Putamen (tissue), 1 donor: Measurements from ENCODE around the gene TMEFF2.

Experiments
- DNase-seq: peaks from one replicate; pipeline ENCODE4 v3.0.0-alpha.2; 2016; ENCODE audit warnings: low spot score

The TMEFF2 gene, protein sequence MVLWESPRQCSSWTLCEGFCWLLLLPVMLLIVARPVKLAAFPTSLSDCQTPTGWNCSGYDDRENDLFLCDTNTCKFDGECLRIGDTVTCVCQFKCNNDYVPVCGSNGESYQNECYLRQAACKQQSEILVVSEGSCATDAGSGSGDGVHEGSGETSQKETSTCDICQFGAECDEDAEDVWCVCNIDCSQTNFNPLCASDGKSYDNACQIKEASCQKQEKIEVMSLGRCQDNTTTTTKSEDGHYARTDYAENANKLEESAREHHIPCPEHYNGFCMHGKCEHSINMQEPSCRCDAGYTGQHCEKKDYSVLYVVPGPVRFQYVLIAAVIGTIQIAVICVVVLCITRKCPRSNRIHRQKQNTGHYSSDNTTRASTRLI

DNA sequence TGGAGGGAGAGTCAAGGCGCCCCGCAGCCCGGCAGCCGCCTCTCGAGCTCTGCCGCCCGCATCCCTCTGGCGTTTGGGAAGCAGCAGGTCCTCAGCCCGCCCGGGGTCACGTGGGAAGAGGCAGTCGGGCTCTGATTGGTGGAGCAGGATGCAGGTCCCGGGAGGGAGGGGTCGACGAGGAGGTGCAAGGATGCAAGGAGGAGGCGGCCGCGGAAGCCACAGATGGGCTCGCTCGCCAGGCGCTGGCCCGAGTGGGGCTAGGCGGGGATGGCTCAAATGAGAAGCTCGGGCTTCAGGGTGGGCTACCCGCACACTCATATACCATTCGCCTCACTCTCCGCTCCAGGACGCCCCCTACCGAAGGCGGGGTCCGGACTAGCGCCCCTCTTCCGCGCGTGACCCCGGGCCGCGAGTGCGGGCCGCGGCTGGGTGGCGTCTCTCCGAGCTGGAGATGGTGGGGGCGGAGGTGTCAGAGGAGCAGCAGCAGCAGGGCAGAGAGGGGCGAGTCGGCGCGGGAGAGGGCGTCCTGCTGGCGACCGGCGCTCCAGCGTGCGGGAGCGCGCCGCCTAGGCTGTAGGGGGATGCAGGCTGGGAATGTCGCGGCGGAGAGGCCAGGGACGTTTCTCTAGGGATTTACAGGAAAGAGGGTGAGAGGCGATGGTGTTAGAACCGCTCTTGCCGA, at the start of gene TMEFF2:
Gene TMEFF2 (minus strand): TSS at position 68 of the 682 bp plus-strand sequence. CDS start 409 bp downstream, outside the sequence.
- peak; percentile 99 for DNase-seq

DNA sequence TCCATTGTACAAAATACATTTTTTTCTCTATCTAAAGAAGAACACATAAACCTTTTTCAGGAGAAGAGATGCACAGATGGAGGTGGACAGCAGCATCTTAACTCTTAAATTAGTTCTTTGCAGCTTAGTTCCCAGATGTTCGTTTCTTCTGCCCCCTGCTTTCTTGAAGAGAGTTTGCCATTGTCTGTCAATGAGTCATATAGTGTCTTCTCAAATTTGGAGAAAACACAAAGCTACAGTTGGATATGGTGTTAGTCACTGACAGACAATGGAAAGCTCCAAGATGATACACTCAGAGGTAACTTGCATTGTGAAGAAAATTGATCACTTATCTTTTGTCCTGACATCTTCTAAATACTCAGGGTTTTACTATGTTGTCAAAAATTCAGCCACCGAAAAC, 48.8 kb upstream of the TMEFF2 start:
- DNase-seq, result no peak

DNA sequence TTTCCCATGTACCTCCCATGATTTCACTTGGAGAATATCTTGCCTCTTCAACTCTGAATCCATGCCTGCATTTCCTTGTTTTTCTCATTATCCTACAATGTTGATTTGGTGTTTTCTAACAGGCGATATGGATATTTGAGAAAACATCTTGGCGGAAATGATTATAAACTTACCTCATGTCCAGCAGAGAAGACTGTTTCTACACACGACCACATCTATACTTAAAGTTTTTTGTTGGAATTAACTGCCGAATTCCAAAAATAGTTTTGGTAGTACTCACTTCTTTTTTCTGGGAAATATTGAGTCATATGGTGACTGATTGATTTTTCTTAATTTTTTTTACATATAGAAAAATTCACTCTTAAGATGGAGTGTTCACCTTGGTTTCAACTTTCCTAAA, 41.4 kb upstream of the TMEFF2 start:
- no peak for DNase-seq

DNA sequence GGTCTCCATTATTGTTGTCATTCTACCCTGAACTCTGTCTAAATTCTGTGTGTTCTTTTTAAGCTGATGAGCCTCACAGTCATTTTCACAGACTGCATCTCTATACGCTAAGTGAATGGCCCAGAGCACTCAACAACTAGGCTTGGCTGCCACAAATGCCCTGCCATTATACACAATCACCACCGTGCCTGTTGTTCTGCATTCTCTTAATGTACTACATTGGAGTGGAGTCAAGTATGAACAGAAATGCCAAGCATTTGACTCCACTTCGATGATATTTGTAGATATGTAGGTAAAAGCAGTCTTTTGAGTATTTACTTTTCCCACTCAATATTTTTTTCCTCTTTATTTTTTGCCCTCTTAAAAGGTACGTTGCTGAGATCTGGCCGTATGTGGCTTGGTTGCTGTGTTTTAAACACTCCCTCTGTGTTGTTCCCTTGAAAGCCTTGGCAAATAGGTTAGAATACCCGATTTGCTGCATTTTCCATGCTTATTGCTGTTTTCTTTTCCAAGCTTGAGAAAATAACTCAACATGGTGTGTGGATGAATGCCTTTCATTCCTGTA, 36.2 kb upstream of the TMEFF2 start:
- DNase-seq, result no peak

DNA sequence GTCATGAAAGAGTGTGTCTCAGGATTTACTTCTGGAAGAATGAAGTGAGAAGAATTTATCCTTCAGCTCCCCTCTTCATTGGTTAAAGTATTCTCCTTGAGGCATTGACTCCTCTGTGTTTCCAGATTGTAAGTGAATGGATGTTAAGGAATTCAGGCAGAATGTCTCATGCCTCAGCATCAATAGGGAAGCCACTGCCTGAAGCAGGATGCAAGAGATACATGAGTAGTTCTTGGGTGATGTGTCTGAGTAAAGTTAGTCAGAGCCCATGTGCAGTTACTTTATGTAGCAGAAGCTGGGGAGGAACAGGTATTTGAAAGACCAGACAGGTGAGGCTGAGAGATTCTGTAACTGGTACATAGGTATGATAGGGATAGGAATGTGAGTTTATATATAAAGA, 34.0 kb upstream of the TMEFF2 start:
- DNase-seq, result no peak

DNA sequence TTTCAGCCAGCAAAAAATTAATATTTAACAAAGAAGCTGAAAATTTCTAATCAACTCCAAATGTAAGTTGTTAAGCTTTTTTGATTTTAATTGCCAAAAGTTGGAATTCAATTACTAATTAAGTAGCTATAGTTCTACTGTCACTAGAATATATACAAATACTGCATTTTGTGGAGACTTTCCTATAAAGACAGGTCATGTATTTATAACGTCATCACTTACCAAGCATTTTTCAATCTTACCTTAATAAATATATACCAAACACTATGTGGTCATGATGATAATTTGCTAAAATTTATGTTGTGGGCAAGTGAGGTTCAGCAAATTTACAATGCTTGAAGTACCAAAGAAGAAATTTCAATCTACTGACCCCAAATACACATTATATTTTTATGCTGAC, 24.2 kb upstream of the TMEFF2 start:
- DNase-seq, result no peak

DNA sequence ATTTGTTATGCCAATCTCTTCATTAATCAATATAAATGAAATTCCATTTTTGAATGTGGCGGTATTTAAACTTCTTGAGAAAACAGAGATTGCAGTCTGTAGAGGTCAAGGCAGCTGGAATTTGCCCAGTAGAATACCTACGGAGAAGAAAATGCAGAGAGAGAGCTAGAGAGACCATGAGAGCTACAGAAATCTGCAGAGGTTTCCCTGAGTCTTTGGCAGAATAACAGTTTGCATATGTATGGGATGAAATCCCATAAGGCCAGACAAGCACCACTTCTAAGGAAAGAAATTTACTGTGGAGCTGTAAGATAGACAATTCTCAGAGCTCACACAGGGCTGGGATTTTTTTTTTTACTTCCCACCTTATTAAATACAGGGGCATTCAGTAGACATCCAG, 23.6 kb upstream of the TMEFF2 start:
- DNase-seq, result no peak

DNA sequence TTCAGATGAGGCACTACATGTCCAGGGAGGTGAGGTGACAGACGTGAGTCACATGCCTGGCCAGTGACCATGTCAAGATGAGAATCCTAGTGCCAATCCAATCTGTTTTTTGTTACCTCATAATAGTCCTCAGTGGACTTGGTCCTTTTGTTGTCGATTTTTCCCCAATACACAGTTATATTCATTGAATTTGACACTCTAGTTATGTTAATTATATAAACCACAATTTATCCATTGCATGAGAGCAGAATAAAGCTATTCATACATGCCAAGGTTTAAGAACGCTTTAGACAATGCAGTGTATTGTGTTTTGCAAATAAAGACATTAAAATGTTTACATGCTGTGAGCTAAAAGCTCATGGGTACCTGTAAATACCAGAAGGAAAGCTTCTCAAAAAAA, 21.6 kb upstream of the TMEFF2 start:
- DNase-seq, result peak; percentile 44

DNA sequence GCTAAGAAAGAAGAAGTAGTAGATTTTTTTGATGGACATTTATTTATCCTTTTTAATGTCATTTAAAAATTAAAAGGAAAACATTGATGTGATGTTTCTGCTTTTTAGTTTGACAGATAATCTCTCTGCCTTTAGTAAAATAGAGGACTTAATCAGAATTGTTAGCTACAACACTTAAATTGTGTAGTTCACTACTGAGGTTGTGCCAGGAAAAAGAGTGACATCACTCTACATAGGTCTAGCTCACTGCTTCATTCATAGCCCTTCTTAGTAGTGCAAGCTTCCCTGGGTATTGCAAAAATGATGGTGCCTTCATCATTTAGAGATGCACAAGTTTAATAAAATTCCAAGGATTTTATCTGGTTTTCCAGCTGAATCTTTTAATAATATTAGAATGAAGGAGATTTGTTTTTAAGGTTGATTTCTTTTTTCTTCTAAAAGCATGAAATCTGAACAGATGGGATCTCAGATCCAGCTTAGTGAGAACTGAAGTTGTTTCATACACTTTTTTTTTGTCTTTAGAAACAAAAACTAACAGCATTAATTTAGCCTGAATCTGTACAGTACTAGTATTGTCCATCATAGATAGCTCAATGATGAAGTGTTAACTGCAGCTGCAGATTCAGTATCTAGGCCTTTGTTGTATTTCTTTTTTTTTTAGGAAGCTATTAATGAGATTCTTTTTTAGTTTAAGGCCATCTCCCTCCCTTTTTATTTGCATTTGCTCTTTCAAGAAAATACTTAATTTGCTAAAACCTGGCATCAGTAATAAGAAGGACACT, 20.6 kb upstream of the TMEFF2 start:
- DNase-seq, result peak; percentile 59

DNA sequence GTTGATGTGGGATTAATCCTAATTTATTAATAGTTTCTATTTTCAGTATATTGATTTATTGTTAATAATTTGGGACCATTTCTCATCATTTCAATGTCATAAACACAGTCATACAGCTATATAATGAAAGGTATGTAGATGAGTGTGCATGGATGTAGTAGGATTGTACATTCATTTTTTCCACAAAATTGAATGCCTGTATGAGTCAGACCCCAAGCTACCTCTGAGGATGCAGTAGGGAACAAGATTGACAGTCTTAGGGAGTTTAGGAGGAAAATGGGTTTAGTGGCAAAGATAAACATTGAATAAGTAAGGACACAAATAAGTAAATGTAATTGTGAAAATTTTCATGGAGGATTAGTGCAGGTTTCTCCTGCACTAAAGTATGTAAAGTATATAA, 14.1 kb upstream of the TMEFF2 start:
- no peak for DNase-seq

DNA sequence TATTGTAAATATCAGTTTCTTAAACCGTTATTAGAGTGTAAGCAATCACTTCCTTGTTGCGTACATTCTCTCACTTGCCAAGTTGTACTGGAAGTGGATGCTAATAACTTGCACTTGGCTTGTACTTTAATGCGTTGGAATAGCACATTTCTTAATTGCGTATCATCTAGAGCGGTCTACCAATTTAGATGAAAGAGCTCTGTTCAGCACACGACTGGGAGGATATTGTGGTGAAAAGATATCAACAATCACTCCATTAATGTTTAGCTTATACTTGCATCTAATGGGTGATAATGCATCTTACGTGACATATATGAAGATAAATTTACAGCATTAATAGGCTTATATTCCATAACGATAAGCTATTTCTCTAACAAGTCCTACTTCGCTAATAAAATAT, 11.7 kb upstream of the TMEFF2 start:
- no peak for DNase-seq

DNA sequence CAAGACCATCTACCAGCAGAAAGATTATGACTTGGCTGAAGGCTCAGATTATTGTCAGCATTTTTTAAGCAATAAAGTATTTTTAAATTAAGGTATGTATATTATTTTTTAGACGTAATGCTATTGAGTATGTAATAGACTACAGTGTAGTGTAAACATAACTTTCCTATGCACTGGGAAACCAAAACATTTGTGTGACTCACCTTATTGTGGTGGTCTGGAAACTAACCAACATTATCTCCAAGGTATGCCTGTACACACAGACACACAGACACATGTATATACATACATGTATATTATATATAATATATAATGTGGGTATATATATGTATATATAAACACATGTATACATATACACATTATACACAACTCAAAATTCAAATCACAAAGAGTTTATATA, 9.1 kb upstream of the TMEFF2 start:
- DNase-seq, result no peak

DNA sequence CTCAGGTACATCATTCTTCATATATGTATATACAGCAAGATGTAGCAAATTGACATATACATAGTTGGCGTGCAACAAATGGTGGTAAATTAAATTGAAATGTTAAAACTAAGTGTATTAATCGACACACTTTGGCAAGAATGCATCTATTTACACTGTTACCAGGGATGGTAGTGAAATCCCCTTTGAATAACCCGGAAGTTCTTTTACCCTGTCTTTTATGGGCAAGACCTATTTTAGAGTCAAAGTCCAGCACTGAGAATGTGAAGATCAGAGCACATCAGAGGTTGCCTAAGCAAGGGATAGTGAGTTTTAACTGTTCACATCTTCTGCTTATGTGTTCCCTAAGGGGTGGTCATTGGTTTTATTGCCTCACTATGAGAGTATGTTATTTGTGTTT, 7.6 kb upstream of the TMEFF2 start:
- DNase-seq, result no peak

DNA sequence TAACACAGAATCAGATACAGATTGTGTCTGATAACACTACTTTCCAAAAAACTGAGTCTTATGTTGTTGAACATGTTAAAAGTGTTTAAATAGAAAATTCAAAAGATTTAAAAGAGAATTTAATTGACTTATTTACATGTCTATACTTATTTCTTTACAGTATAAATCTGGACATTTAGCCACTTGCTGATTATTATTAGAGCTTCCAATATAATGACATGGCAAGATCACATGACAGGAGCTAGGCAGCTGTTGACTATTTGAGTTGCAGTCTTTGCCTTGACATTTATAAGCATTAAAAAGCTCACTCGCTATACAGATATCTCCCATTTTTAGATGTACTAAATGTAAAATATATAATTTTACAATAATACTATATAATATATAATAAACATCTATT, 6.4 kb upstream of the TMEFF2 start:
- no peak for DNase-seq

DNA sequence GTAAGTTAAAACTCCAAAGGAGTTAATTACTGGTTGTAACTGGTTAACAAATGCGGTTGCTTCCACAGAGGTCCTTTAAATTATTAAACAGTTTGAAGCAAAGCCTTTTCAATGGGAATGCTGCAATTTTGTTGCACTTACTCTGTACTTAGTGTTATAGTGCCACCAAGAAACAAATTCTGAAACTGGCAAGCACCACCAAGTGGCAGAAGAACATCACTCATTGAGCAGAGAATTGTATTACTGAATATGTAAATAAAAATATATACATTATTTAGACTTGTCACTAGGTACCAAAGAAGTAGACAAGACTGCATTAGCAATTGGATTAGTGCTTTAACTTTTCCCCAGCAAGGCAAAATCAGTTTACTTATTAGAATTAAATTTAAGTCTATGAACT, 2.6 kb upstream of the TMEFF2 start:
- peak; percentile 82 for DNase-seq

DNA sequence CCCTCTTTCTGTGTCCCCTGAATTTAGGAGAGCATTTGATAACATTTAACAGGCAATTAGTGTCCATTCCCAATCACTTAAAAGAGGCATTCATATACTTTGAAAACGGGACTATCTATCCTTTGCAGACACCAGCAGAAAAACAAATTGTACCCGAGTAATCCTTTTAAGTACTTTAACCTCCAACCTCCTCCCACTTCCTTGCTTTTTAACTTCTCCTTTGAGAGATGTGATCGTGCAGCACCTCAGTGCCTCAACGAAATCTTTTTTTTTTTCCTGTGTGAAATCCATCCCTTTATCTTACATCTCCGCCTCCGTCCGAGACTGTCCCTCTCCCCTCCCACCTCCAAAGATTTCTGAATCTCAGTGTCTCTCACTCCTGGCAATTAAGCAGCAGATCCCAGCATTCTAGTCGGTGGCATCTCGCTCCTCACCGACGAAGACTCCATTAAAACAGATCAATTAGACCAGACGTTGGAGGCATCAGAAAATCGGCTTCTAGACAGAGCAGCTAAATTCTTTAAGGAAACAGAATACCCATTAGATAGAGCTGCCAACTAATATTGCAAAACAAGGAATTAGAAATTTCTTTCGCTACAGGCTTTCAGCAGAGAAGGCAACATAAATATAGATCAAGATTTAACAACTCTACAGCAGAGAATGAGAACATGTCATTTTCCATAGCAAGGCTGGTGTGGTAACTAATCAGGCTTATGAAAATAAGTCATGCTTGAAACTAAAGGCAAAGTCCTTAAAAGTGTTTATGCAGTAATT, 1.9 kb upstream of the TMEFF2 start:
- peak; percentile 53 for DNase-seq

DNA sequence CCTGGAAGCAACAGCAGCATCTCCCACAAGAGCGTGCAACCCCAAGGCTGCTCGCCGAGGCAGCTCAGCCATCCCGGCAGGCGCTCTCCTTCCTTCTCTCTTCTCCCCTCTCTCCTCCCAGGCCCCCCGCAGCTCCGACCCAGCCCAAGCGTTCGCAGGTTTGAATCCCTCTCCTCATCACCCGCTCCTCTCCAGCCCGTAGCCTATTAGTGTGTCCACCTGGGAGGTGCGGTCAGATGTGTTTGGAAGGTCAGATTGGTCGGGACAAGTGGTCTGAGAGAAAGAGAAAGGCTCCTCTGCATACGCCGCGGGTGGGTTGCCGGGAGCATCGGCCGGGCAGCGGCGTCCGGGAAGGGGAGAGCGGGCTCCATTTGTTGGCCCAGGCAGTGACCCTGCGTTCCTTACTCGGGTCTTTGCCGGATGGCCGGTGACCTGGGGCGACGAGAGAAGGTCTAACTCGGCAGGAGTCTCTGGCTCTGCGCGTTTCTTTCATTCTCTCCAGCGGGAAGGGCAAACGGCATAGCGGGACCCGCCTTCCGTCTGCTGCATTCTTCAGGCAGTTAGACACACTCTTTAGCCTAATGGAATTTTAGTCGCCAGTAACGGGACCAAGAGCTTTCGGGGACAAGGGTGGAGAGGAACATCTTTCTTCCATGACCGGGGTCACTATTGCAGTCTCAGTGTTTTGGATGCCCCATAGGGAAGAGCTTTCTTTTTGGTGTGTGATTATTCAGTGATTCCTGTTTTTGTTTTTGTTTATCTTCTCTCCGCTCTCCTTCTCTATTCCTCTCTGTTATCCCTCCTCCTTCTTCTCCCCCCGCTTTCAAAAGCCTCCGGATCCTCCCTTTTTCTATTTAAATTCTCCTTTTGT, 1.1 kb upstream of the TMEFF2 start:
- DNase-seq, result no peak

DNA sequence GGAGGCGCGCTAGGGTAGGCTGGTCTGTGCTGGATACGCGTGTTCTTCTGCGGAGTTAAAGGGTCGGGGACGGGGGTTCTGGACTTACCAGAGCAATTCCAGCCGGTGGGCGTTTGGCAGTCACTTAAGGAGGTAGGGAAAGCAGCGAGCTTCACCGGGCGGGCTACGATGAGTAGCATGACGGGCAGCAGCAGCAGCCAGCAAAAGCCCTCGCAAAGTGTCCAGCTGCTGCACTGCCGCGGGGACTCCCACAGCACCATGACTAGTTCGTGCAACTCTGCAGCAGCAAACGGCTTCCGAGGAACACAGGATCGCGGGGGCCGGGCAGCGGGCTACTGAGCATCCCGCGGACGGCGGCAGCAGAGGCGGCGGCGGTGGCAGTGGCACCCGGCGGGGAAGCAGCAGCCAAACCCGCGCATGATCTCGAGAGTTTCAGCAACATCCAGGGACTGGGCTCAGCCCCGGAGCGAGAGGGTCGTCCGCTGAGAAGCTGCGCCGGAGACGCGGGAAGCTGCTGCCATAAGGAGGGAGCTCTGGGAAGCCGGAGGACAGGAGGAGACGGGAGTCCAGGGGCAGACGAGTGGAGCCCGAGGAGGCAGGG, 368 bp downstream of the TMEFF2 start:
- DNase-seq, result no peak

DNA sequence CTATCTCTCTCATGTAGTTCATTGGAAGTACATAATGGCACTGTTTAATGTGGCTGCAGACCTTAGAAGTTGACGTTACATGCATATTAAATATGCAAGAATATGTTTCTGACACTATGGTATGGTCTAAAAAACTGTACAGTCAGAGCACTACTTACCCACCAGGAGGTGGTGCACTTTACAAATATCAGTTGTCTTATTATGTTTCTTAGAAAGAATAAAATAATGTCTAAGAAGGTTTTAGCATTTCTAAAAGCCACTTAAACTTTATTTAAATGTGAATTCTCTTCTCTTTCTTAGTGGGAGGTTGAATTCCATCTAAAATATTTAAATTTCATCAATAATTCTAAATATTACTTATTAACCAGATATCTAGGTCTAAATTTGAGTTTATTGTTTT, 4.3 kb downstream of the TMEFF2 start:
- DNase-seq, result no peak

DNA sequence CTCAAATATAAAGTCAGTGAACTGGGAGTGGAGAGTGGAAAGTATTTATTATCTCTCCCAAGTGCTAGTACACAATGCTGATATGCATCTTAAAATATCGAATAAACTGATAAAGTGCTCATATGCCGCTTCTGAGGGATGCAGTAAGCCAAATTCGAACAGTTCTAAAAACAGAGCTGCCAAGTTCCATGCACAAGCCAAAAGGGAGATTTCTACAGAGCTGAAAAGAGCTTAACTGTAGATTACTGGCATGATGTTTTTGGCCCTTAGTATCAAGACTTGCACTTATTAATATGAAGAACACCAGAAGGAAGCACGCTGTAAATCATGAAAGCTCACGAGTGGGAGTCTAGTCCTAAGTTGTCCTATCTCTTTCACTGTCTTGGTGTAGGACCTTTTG, 7.9 kb downstream of the TMEFF2 start:
- no peak for DNase-seq
